GM23338 (cell line): ENCODE results near the gene ERICH3.

ENCODE experiments used
- CTCF ChIP-seq, 2 experiments: fragments of 200-600 bp in 1 of 2; sonication (generic) in 1 of 2; conservative IDR thresholded peaks; 2 replicates each; pipeline versions ENCODE4 v1.5.1 to v1.6.1; 2016 to 2017; ENCODE audit warnings: antibody characterized with exemption in 2 of 2, low read depth in 2 of 2, mild to moderate bottlenecking in 2 of 2, moderate library complexity in 1 of 2
- ETS1 ChIP-seq: IDR thresholded peaks from 2 replicates; pipeline ENCODE4 v1.6.1; 2016; ENCODE audit warnings: antibody characterized with exemption
- EZH2 ChIP-seq: fragments of 200-600 bp; sonication (generic); IDR thresholded peaks from one replicate; pipeline ENCODE4 v1.8.0; 2017; ENCODE audit warnings: antibody characterized with exemption, mild to moderate bottlenecking, low read depth; ENCODE audit not compliant: unreplicated experiment
- EZH2phosphoT487 ChIP-seq: fragments of 200-600 bp; sonication (generic); IDR thresholded peaks from one replicate; pipeline ENCODE4 v1.8.1; 2018; ENCODE audit warnings: antibody characterized with exemption; ENCODE audit not compliant: unreplicated experiment
- REST ChIP-seq: IDR thresholded peaks from one replicate; pipeline ENCODE4 v1.6.1; 2018; ENCODE audit warnings: antibody characterized with exemption; ENCODE audit not compliant: unreplicated experiment
- ZNF114 ChIP-seq: fragments of 250-450 bp; sonication (Bioruptor Pico); IDR thresholded peaks from 2 replicates; pipeline ENCODE4 v1.5.0; 2020; ENCODE audit warnings: mild to moderate bottlenecking, moderate library complexity
- TF ChIP-seq, protein P1 (sequence below): fragments of 250-450 bp; sonication (Bioruptor Pico); IDR thresholded peaks from 2 replicates; pipeline ENCODE4 v1.5.0; 2020; ENCODE audit warnings: mild to moderate bottlenecking, moderate library complexity

- no peak for TF ChIP-seq CTCF (conservative IDR thresholded peaks at IDR 0.05; ENCODE audit: low read depth in 2 of 2)
- no peak for TF ChIP-seq ZNF114 (CRISPR knock-in tag)
- no peak for TF ChIP-seq EZH2
- TF ChIP-seq, protein P1, sequence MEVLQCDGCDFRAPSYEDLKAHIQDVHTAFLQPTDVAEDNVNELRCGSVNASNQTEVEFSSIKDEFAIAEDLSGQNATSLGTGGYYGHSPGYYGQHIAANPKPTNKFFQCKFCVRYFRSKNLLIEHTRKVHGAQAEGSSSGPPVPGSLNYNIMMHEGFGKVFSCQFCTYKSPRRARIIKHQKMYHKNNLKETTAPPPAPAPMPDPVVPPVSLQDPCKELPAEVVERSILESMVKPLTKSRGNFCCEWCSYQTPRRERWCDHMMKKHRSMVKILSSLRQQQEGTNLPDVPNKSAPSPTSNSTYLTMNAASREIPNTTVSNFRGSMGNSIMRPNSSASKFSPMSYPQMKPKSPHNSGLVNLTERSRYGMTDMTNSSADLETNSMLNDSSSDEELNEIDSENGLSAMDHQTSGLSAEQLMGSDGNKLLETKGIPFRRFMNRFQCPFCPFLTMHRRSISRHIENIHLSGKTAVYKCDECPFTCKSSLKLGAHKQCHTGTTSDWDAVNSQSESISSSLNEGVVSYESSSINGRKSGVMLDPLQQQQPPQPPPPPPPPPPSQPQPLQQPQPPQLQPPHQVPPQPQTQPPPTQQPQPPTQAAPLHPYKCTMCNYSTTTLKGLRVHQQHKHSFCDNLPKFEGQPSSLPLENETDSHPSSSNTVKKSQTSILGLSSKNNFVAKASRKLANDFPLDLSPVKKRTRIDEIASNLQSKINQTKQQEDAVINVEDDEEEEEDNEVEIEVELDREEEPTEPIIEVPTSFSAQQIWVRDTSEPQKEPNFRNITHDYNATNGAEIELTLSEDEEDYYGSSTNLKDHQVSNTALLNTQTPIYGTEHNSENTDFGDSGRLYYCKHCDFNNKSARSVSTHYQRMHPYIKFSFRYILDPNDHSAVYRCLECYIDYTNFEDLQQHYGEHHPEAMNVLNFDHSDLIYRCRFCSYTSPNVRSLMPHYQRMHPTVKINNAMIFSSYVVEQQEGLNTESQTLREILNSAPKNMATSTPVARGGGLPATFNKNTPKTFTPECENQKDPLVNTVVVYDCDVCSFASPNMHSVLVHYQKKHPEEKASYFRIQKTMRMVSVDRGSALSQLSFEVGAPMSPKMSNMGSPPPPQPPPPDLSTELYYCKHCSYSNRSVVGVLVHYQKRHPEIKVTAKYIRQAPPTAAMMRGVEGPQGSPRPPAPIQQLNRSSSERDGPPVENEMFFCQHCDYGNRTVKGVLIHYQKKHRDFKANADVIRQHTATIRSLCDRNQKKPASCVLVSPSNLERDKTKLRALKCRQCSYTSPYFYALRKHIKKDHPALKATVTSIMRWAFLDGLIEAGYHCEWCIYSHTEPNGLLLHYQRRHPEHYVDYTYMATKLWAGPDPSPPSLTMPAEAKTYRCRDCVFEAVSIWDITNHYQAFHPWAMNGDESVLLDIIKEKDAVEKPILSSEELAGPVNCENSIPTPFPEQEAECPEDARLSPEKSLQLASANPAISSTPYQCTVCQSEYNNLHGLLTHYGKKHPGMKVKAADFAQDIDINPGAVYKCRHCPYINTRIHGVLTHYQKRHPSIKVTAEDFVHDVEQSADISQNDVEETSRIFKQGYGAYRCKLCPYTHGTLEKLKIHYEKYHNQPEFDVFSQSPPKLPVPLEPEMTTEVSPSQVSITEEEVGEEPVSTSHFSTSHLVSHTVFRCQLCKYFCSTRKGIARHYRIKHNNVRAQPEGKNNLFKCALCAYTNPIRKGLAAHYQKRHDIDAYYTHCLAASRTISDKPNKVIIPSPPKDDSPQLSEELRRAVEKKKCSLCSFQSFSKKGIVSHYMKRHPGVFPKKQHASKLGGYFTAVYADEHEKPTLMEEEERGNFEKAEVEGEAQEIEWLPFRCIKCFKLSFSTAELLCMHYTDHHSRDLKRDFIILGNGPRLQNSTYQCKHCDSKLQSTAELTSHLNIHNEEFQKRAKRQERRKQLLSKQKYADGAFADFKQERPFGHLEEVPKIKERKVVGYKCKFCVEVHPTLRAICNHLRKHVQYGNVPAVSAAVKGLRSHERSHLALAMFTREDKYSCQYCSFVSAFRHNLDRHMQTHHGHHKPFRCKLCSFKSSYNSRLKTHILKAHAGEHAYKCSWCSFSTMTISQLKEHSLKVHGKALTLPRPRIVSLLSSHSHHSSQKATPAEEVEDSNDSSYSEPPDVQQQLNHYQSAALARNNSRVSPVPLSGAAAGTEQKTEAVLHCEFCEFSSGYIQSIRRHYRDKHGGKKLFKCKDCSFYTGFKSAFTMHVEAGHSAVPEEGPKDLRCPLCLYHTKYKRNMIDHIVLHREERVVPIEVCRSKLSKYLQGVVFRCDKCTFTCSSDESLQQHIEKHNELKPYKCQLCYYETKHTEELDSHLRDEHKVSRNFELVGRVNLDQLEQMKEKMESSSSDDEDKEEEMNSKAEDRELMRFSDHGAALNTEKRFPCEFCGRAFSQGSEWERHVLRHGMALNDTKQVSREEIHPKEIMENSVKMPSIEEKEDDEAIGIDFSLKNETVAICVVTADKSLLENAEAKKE (CRISPR knock-in tag) = no peak
- no peak for TF ChIP-seq REST
- TF ChIP-seq ETS1 = no peak
- no peak for TF ChIP-seq EZH2phosphoT487
Measured at GRCh38 chr1:74714429-74715235, 41.0 kb upstream of the ERICH3 start.
